HCT116 (cell line): ENCODE data around the gene NUF2. TPM values are rescaled to one million over a fixed set of nuclear protein-coding genes. Genes with fewer than 3 reads are reported as not detected.

ENCODE experiments used
- ATAC-seq: fragments of 200-7000 bp; cut with Tn5 transposase; 2 replicates; pipeline ENCODE4 v1.9.1; 2020; ENCODE audit warnings: mild to moderate bottlenecking, moderate library complexity
- BruUV-seq: library from RNA; stranded (reverse); fragments of 400-500 nt; replicated peaks from 2 replicates; lab custom pipeline; 2021; lab: Mats Ljungman, UMichigan
- CTCF ChIA-PET: fragments of 300-600 bp; sonication (Branson Sonifier 250); formaldehyde crosslinking; loops from one replicate; lab custom pipeline; 2021; ENCODE audit warnings: antibody characterized with exemption; lab: Charles Lee
- POLR2A ChIA-PET: fragments of 300-600, 350-600 bp; sonication (Branson Sonifier 250); formaldehyde crosslinking; loops from one replicate; lab custom pipeline; 2021; ENCODE audit warnings: antibody characterized with exemption; lab: Charles Lee
- RAD21 ChIA-PET, 2 experiments: fragments of 300-600 bp; sonication (Branson Sonifier 250); formaldehyde crosslinking; loops; one replicate each; lab custom pipeline; 2023; ENCODE audit warnings: low total read pairs in 2 of 2; ENCODE audit not compliant: uncharacterized antibody in 2 of 2, unreplicated experiment in 2 of 2, low non-redundant PET in 1 of 2; lab: Charles Lee
- DNase-seq: peaks from one replicate; pipeline ENCODE4 v3.0.0-alpha.2; 2010; ENCODE audit warnings: low read depth, low spot score
- H2AFZ ChIP-seq: fragments of 200-600 bp; shearing (Covaris generic), sonication (generic); 2 replicates; pipeline ENCODE4 v1.6.1; 2017; ENCODE audit warnings: low read depth, mixed run types, mixed read lengths, antibody characterized with exemption, low read length; ENCODE audit not compliant: poor library complexity, severe bottlenecking
- H3K27ac ChIP-seq: 2 replicates; pipeline ENCODE4 v1.5.1; 2012; ENCODE audit warnings: low read depth, low read length
- H3K27me3 ChIP-seq: fragments of 200-600 bp; sonication (generic); 2 replicates; pipeline ENCODE4 v1.6.1; 2016; ENCODE audit warnings: mixed run types, low read length, mixed read lengths; ENCODE audit not compliant: insufficient read depth
- H3K36me3 ChIP-seq, 2 experiments: fragments of 200-500 bp in 1 of 2; fragments of 200-600 bp in 1 of 2; sonication (Bioruptor generic) in 1 of 2; sonication (generic) in 1 of 2; 2 replicates each; pipeline versions ENCODE4 v1.5.1 to v1.6.1; 2014 to 2016; ENCODE audit warnings: low read length in 2 of 2, inconsistent platforms in 1 of 2, mixed read lengths in 1 of 2, mixed run types in 1 of 2; ENCODE audit not compliant: insufficient read depth in 2 of 2, control insufficient read depth in 1 of 2
- H3K4me1 ChIP-seq, 2 experiments: fragments of 200-600 bp in 1 of 2; sonication (generic) in 1 of 2; 2 replicates each; pipeline versions ENCODE4 v1.5.1 to v1.6.1; 2012 to 2017; ENCODE audit warnings: low read length in 2 of 2, inconsistent platforms in 1 of 2, mild to moderate bottlenecking in 1 of 2, mixed read lengths in 1 of 2, mixed run types in 1 of 2, moderate library complexity in 1 of 2; ENCODE audit not compliant: insufficient read depth in 2 of 2, control insufficient read depth in 1 of 2
- H3K4me2 ChIP-seq: fragments of 200-600 bp; sonication (generic); 2 replicates; pipeline ENCODE4 v1.6.1; 2017; ENCODE audit warnings: mixed run types, low read length, mixed read lengths
- H3K4me3 ChIP-seq, 2 experiments: fragments of 200-600 bp in 1 of 2; sonication (generic) in 1 of 2; replicated peaks in 1 of 2; 2 replicates each; pipeline ENCODE4 v1.5.1; 2011 to 2016; ENCODE audit warnings: low read length in 2 of 2, control low read depth in 1 of 2, low read depth in 1 of 2, mild to moderate bottlenecking in 1 of 2, mixed read lengths in 1 of 2, mixed run types in 1 of 2
- H3K79me2 ChIP-seq: fragments of 200-600 bp; sonication (generic); 2 replicates; pipeline ENCODE4 v1.6.1; 2017; ENCODE audit warnings: mild to moderate bottlenecking, mixed run types, low read length, moderate library complexity, mixed read lengths; ENCODE audit not compliant: insufficient read depth
- H3K9ac ChIP-seq: fragments of 200-600 bp; sonication (generic); 2 replicates; pipeline ENCODE4 v1.6.1; 2016; ENCODE audit warnings: low read length, mixed read lengths
- H3K9me2 ChIP-seq: fragments of 200-600 bp; sonication (generic), shearing (Covaris generic); 2 replicates; pipeline ENCODE4 v1.6.1; 2017; ENCODE audit warnings: mixed run types, mild to moderate bottlenecking, moderate library complexity; ENCODE audit not compliant: insufficient read depth
- H3K9me3 ChIP-seq, 2 experiments: fragments of 200-500 bp in 1 of 2; fragments of 200-600 bp in 1 of 2; sonication (Bioruptor generic) in 1 of 2; sonication (generic) in 1 of 2; 2 replicates each; pipeline ENCODE4 v1.6.1; 2014 to 2017; ENCODE audit warnings: low read length in 2 of 2, mixed read lengths in 2 of 2, inconsistent platforms in 1 of 2, low read depth in 1 of 2, mild to moderate bottlenecking in 1 of 2, mixed run types in 1 of 2, moderate library complexity in 1 of 2; ENCODE audit not compliant: control insufficient read depth in 1 of 2, insufficient read depth in 1 of 2
- H4K20me1 ChIP-seq: fragments of 200-600 bp; sonication (generic), shearing (Covaris generic); 2 replicates; pipeline ENCODE4 v1.6.1; 2017; ENCODE audit warnings: mixed run types, mild to moderate bottlenecking, moderate library complexity; ENCODE audit not compliant: insufficient read depth
- EZH2phosphoT487 ChIP-seq: fragments of 200-600 bp; IDR thresholded peaks from 2 replicates; pipeline ENCODE4 v1.6.1; 2018; ENCODE audit warnings: antibody characterized with exemption, borderline replicate concordance
- SP1 ChIP-seq: IDR thresholded peaks from 2 replicates; pipeline ENCODE4 v1.6.1; 2012; ENCODE audit warnings: low read depth
- TCF7L2 ChIP-seq: IDR thresholded peaks from 2 replicates; pipeline ENCODE4 v1.7.0; 2011; ENCODE audit warnings: borderline replicate concordance, inconsistent platforms; ENCODE audit not compliant: insufficient read depth, insufficient read length; ENCODE audit errors: extremely low read depth
- intact Hi-C: fragments of 100-400 bp; cut with micrococcal nuclease; formaldehyde crosslinking; loops from 2 replicates; pipeline ENCODE4 v1.10.0; 2022
- total RNA-seq: library from RNA; stranded (reverse); gene quantifications from one replicate; pipeline ENCODE4 v1.2.1, GENCODE V29; 2021; ENCODE audit not compliant: unreplicated experiment

Gene NUF2
- total RNA-seq, 1 experiment from 2014 or later, result 37.6 TPM

- no peaks in the 10 kb centered on the region for H3K36me3 ChIP-seq
- H3K9ac ChIP-seq, result no peak overlapping the region
- no peak overlapping the region for H3K4me3 ChIP-seq
- no peaks in the 10 kb centered on the region for H3K4me1 ChIP-seq
- ATAC-seq (no peak), DNase-seq (no peak)
- ChIA-PET CTCF (no interaction called here), POLR2A (no interaction called here), RAD21 (no interaction called here)
- no peaks in the 10 kb centered on the region for H3K9me2 ChIP-seq
- H3K79me2 ChIP-seq, result no peaks in the 10 kb centered on the region
- H4K20me1 ChIP-seq, result no peaks in the 10 kb centered on the region
- intact Hi-C loops, result no loop called here
- H2AFZ ChIP-seq, result no peak overlapping the region
- H3K27ac ChIP-seq, result no peak overlapping the region
- no peaks in the 10 kb centered on the region for H3K9me3 ChIP-seq
- no peak overlapping the region for H3K4me2 ChIP-seq
- no peaks in the 10 kb centered on the region for H3K27me3 ChIP-seq
- BruUV-seq, result no TSS peak
- TF ChIP-seq SP1, result no peak
These were observed 23.4 kb upstream of the NUF2 start for GRCh38 chr1:163298365-163298764.

GRCh38 chr1:163300568-163300967 is 21.2 kb upstream of the NUF2 start:
- Histone ChIP-seq H3K4me1 (no peaks in the 10 kb centered on the region), H3K79me2 (no peaks in the 10 kb centered on the region), H2AFZ (no peak overlapping the region), H3K9me3 (no peaks in the 10 kb centered on the region), H3K36me3 (no peaks in the 10 kb centered on the region), H3K4me2 (no peak overlapping the region)
- RAD21 ChIA-PET, result no interaction called here
- intact Hi-C loops, result no loop called here
- DNase-seq (no peak), ATAC-seq (no peak)
- TF ChIP-seq TCF7L2 (no peak), EZH2phosphoT487 (no peak)
- TF ChIP-seq, all 23 proteins: peak for 0
- no peaks in the 10 kb centered on the region for H4K20me1 ChIP-seq
- no peak overlapping the region for H3K4me3 ChIP-seq
- CTCF ChIA-PET, result no interaction called here
- no peaks in the 10 kb centered on the region for H3K27me3 ChIP-seq
- no peak overlapping the region for H3K27ac ChIP-seq
- H3K9ac ChIP-seq, result no peak overlapping the region
- POLR2A ChIA-PET, result no interaction called here
- BruUV-seq, result no TSS peak
- H3K9me2 ChIP-seq, result no peaks in the 10 kb centered on the region
